M059J (cell line): ENCODE measurements around the gene RAB18. TPM values are rescaled to one million over a fixed set of nuclear protein-coding genes. Genes with fewer than 3 reads are reported as not detected.
"Not testable (repeated sequence)": the region's sequence is repeated elsewhere in the genome, so short reads cannot be mapped to it uniquely, and the experiment has no call there.

Experiments used
- DNase-seq: peaks from one replicate; pipeline ENCODE4 v3.0.0-alpha.2; 2012; ENCODE audit warnings: low read depth
- total RNA-seq: library from RNA; depleted of rRNA; stranded (reverse); fragments of >200 nt; shearing (Covaris generic); gene quantifications from 2 replicates; pipeline ENCODE4 v1.2.3, GENCODE V29; 2014

RAB18 gene
- total RNA-seq, 1 experiment from 2014 or later: 32.7 TPM

GRCh38 chr10:27504808-27505460, 830 bp downstream of the RAB18 start:
- peak; percentile 27 for DNase-seq

- not testable (repeated sequence) for DNase-seq
Measured at GRCh38 chr10:27505537-27505936, 1.4 kb downstream of the RAB18 start.

- peak; percentile 18 for DNase-seq
Measured at GRCh38 chr10:27506280-27506679, 2.2 kb downstream of the RAB18 start.

GRCh38 chr10:27512548-27512947, 8.4 kb downstream of the RAB18 start:
- peak; percentile 41 for DNase-seq

- peak; percentile 79 for DNase-seq
Measured at GRCh38 chr10:27513451-27514191, 9.5 kb downstream of the RAB18 start.

GRCh38 chr10:27514243-27514642, 10.1 kb downstream of the RAB18 start:
- no peak for DNase-seq

GRCh38 chr10:27518261-27518660, 14.2 kb downstream of the RAB18 start:
- DNase-seq: no peak

GRCh38 chr10:27525819-27526218, 21.7 kb downstream of the RAB18 start:
- peak; percentile 12 for DNase-seq

GRCh38 chr10:27526242-27526641, 22.1 kb downstream of the RAB18 start:
- no peak for DNase-seq

- no peak for DNase-seq
Measured at GRCh38 chr10:27527666-27528295, 23.7 kb downstream of the RAB18 start.

- no peak for DNase-seq
Measured at GRCh38 chr10:27529010-27529783, 25.1 kb downstream of the RAB18 start.

GRCh38 chr10:27530477-27530876, 26.4 kb downstream of the RAB18 start:
- DNase-seq: no peak

- no peak for DNase-seq
Measured at GRCh38 chr10:27531336-27531847, 27.3 kb downstream of the RAB18 start.

- no peak for DNase-seq
Measured at GRCh38 chr10:27534161-27534700, 30.1 kb downstream of the RAB18 start.

GRCh38 chr10:27535317-27535716, 31.2 kb downstream of the RAB18 start:
- DNase-seq: no peak

- DNase-seq: no peak
Measured at GRCh38 chr10:27536437-27536836, 32.3 kb downstream of the RAB18 start.

- no peak for DNase-seq
Measured at GRCh38 chr10:27537166-27537565, 33.1 kb downstream of the RAB18 start.

GRCh38 chr10:27537787-27538186, 33.7 kb downstream of the RAB18 start:
- DNase-seq: peak; percentile 2

GRCh38 chr10:27540672-27541071, 36.6 kb downstream of the RAB18 start:
- no peak for DNase-seq

- no peak for DNase-seq
Measured at GRCh38 chr10:27541796-27542729, 38.0 kb downstream of the RAB18 start.
